Stimulated activated CD4-positive, alpha-beta T cell treated with anti-CD3 and anti-CD28 coated beads, Interleukin-1b, Interleukin-23, amount 100 ng/mL, for 48 hours (primary cell): ENCODE measurements around the gene ATXN10.
"Not testable (repeated sequence)": the region's sequence is repeated elsewhere in the genome, so short reads cannot be mapped to it uniquely, and the experiment has no call there.

Experiments
- DNase-seq: peaks from one replicate; pipeline ENCODE4 v3.0.0-alpha.2; 2020

The ATXN10 gene

DNA sequence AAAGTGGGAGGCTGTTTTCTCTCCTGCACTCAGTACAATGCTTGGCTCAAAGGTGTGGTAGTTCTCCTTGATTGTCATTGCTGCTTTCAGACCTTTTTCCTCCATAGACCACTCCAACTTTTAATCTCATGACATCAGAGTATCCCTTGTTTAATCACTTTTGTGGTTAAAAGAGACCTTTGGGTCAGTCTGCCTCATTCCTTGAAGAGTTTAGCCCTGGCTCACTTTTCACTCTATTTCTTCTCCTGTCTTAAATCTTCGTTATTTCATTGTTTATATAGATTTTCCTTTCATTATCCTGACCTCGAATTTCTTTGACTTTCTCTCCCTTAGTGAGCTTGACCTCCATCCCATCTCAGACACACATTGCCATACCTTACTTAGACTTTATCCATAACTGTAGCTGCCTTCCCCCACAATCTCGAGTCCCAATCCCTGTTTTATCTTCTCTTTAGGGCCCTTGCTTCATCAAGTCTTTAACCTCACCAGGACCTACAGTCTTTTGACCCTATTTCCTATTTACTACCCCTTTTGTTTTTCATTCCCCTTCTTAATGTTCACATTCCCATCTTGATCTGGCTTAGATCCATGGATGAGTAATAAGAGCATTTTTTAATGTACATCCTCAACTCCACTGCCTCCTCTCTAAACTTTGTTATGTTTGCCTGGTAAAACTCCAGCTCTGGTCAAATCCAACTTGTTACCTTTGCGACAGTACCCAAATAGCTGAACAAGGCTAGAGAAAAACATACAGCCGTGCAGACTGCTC, 9.5 kb downstream of the ATXN10 start:
- no peak for DNase-seq

DNA sequence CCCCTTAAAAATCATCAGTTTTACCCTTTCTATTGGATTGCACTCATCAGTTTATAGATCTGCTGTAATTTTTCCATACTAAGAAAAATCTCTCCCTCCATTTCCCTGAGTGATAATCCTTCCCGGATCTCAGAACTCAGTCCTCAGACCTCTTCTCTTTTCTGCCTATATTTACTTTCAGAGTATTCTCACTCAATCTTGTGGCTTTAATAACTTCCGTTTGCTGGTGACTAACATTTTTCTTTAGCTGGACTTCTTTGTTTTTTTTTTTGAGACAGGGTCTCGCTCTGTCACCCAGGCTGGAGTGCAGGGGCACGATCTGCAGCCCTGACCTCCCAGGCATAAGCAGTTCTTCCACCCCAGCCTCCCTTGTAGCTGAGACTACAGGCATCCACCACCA, 10.4 kb downstream of the ATXN10 start:
- DNase-seq = no peak

DNA sequence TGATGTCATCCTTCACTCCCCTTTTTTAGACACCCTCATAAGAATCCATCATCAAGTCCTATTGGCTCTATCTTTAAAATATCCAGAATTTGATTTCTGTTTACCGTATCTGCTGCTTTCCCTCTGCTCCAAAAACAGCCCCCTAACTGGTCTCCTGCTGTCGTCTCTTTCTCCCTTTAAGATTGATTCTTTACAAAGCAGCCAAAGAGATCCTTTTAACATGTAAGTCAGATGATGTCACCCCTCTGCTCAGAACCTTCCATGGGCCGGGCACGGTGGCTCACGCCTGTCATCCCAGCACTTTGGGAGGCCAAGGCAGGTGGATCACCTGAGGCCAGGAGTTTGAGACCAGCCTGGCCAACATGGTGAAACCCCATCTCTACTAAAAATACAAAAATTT, 11.1 kb downstream of the ATXN10 start:
- DNase-seq = not testable (repeated sequence)

DNA sequence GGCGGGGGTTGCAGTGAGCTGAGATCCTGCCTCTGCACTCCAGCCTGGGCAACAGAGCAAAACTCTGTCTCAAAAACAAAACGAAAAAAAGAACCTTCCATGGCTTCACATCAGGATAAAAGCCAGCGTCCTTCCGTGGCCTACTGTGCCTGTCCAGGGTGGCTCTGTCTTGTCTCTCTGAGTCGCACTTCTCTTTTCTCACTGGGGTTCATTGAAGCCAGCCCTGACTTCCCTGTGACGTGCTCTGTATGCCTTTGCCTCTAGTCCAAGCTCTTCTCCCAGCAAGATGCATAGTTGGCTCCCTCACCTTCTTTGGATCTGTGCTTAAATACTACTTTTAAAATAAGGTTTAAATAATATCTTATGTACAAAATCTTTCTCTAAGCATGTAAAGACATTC, 11.6 kb downstream of the ATXN10 start:
- DNase-seq = no peak

DNA sequence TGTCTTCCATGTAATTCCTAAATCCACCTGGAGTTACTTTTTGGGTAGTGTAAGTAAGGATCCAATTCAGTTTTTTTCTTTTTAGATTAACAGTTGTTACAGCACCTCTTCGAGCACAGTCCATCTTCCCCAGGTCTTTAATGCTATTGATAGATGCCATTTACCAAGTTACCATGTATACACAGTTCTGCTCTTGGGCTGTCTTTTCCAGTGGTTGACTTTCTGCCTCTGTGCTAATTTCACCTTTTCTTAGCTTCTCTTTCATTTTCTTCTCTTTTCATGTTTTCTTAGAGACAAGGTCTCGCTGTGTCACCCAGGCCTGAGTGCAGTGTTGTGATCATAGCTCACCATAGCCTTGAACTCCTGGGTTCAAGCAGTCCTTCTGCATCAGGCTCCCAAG, 12.0 kb downstream of the ATXN10 start:
- DNase-seq = no peak

DNA sequence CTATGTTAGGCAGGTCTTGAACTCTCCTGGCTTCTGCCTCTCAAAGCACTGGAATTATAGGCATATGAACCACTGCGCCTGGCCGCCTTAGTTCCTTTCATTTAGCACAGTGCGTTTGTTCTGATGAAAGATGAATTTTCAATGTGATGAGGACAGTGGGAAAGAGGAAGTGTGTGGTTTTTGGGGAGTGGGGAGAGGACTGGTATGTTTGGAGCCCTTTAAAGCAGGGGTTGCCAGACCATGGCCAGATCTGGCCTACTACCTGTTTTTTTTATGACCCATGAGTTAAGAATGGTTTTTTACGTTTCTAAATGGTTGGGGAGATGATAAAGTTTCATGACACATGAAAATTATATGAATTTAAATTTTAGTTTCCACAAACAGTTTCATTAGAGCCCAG, 12.5 kb downstream of the ATXN10 start:
- DNase-seq = no peak

DNA sequence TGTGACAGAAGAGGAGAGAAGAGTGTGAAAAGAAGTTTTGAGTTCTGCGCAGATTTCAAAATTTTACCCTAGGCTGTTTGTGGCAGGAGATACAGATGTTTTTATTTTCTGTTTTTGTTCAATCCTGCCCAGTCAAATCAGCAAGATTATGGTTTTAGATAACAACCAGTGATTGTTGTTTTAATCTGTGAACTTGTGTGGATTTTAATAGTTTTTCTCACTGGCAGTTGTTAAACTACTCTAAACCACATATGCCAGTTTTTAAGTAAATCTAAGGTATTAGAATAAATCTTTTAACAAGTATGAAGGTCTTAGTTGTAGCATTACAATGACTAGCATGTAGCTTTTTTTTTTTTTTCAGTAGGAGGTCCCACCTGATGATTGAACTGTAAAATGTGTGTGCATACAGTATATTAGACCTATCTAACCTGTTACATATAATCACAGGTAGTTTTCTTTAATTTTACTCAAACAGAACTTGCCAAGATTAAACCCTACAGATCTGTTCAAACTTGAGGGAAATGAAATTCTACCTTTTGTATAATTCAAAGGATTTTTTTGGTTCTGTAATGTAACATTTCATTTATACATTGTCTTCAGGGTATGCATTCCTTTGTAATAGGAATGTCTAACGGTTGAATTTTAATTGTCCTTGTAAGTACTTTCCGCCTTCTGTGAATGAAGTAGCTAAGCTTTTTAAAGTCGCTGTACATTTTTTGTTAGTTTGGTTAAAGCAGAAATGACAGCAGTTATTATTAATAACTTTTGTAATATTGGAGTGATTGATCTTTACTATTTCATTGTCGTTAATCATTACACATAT, 13.3 kb downstream of the ATXN10 start:
- no peak for DNase-seq

DNA sequence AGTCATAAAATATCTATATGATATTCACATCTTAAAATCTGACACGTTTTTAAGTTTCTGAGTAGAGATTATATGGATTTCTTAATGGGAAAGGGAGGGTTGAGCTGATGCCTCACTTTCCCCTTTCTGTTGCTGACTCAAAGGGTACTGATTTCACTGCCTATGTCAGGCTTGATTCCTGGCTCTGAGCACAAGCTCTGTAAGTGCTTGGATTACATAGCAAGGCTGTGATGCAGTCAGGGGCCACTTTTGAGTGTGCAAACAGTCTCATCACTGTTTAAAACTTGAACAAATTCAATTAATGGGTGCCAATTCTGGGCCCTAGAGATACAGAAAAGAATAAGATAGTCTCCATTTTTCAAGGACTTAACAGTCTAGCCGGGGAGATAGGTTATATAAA, 14.4 kb downstream of the ATXN10 start:
- no peak for DNase-seq

DNA sequence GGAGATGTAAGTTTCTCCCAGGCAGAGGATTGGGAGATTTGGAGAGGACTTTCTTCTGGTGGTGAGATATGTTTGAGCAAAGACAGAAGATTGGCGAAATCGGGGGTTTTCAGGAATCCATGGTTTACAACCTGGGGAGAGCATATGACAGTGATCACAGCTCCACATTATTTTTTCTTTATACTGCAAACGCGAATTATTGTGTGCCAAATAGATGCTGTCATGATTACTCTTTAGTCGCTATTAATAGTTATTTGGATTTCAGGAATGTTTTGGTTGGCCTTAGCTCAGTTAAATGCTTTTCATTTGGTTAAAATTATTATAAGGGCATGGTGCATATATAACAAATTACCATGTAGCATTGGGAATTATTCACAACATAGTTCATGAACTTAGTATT, 15.2 kb downstream of the ATXN10 start:
- no peak for DNase-seq

DNA sequence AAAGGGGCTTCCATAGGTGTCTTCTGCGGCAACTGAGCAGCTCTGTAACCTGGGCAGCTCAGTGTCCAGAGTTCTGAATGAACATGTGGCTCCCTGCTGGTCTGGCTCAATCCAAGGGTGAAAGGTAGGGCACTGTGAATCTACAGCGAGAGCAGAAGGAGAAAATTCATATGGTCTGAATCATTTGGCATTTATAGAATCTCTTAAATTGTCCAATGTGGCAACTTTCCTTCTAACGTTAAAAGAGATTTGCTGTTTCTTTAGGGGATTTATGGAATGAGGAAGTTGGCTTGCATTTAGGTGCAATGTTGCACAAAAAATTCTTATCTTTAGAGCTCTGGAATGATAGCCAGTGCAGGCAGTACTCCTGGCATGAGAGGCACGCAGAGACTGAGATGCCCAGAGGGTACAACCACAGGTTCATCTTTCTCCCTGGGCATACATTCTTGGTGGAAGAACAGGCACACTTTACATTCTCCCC, 17.0 kb downstream of the ATXN10 start:
- DNase-seq = no peak

DNA sequence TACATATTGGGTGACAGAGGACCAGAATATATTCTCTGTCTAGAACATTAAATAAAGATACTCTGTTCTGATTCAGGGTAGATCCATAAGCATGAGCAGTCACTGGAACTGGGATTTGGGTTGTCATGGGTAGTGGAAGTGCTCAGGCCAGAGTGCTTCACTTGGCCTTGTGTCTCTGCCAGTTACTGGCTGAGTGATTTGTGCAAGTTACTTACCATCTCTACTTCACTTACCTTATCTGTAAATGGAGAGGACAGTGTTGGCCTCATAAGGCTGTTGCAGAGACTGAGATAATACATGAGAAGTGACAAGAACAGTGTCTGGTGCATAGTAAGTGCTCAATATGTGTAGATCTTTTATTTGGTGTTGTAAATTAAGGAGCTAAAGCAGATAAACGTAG, 17.6 kb downstream of the ATXN10 start:
- no peak for DNase-seq

DNA sequence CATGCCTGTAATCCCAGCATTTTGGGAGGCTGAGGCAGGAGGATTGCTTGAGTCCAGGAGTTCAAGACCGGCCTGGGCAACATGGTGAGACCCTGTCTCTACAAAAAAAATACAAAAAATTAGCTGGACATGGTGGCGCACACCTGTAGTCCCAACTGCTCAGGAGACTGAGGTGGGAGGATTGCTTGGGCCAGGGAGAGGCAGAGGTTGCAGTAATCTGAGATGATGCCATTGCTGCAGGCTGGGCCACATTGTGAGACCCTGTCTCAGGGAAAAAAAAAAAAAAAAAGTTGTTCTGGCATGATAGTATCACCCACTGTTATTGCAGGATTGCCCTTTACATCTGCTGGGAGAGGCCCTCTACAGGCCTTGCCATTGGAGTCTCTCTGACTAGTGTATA, 18.4 kb downstream of the ATXN10 start:
- no peak for DNase-seq

DNA sequence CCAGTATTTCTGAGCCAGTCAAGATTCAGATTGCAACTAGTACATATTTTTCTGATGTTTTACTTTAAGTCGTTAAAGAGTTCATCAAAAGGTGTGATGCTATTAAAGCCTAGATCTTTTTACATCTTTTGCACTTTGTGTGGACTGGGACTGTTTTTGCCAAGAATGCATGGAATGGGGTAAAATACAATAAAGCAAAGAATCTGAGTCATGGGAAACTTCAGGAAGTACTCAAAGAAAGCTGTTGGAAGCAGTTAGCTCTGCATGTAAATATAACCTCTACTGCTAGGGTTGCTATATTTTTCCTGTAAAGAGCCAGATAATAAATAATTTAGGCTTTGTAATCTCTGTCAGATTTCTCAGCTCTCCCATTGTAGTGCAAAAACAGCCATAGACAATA, 20.9 kb downstream of the ATXN10 start:
- DNase-seq = no peak

DNA sequence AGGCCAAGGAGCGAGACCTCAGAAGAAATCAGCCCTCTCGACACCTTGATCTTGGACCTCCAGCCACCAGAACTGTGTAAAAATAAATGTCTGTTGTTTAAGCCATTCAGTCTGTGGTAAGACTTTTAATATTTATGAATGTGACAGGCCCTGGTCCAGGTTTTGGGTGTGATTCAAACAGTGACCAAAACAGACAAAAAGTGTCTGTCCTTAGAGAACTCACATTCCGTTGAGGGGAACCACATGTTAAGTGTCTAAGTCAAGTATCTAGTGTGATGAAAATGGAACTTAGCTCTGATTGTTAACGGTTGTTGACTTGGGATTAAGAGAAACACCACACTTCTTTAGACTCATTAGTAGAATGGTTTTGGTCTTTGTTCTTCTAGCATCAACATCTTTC, 22.2 kb downstream of the ATXN10 start:
- no peak for DNase-seq

DNA sequence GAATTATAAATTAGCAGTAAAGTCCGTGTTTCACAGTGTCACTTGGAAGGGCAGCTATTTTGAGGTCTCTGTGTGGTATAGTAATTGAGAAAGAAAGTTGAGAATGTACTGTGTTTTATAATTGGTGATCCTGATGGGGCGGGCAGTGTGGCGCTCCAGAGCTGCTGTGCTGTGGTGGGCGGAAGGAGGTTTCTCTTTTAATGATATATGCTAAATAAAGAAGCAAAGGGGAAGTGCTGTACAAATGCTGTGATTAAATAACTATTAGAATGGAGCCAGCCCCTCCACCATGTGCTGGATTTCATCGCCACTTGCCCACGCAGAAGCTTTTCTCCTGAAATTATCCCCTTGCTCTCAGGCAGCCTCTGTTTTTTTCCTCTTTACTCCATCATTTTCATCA, 24.6 kb downstream of the ATXN10 start:
- no peak for DNase-seq

DNA sequence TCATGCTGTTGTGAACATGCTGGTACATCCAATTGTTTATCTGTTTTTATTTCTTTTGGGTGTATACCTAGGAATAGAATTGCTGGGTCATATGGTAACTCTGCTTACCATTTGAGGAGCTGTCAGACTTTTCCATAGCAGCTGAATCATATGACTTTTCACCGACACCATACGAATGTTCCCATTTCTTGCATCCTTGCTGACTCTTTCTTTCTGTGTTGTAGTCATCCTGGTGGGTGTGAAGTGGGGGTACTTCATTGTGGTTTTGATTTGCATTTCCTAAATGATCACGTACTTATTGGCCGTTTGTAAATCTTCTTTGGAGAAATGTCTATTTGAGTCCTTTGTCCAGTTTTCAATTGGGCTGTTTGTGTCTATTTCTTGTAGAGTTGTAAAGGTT, 26.5 kb downstream of the ATXN10 start:
- DNase-seq = no peak

DNA sequence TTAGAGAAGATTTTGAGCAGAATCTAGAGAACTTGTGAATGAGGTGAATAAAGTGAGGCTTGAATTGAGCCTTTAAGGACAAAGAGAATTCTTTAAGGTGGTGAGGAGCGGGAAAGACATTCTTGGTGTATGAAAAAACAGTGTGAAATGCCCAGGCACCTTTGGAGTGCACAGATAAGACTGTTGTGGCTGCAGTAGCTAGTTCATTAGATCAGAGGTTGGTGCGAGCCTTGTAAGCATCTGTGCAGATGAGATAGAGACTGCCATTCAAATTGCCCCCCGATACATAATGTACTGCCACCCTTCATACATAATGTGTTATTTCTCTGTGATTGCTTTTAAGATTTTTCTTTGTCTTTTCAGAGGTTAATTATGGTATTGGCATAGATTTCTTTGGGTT, 31.3 kb downstream of the ATXN10 start:
- DNase-seq = no peak

DNA sequence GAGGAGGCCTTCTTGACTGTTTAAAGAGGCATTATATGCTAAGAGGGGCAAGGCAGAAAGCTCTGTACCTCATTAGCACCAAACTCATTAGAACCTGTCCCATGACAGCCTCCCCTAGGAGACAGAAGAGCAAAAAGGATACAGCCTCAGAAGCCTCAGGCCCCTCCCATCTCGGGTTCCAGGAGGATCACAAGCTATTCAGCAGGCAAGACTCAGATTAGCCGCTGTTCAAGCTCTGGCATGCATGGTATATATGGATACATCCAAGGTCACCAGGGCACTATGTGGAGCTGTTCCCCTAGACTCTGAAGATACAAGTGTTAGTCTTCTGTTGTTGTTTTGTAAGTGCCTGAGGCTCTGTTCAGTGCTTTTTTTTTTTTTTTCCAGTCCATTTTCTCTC, 32.1 kb downstream of the ATXN10 start:
- no peak for DNase-seq

DNA sequence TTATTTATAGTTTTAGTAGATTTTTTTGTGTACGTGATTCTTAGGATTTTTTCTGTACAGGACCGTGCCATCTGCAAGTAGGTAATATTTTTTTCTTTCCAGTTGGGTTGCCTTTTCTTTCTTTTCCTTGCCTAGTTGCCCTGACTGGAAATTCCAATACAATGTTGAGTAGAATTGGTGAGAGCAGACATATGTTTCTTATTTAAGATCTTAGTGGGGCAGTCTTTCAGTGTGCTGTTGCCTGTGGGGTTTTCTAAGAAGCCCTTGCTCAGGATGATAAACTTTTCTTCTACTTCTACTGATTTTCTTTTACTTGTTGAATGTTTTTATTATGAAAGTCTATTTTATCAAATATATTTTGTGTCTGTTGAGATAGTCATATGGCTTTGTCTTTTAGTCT, 33.0 kb downstream of the ATXN10 start:
- no peak for DNase-seq

DNA sequence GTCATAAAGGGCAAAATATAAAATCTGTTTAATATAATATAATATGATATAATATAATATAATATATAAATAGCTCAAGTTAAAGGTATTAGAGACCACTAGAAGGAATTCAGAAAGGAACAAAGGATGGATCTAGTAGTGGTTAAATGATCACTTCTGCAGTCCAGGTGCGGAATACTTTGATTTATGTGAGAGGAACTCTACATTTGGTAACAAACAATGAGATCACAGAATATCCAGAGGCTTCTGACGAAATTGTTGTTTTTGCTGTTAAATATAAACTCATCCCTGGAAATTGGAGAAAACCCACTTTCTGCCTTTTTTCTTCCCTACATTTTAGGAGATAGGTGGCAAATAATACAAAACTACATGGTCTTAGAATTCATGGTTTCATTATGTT, 36.0 kb downstream of the ATXN10 start:
- DNase-seq = no peak

DNA sequence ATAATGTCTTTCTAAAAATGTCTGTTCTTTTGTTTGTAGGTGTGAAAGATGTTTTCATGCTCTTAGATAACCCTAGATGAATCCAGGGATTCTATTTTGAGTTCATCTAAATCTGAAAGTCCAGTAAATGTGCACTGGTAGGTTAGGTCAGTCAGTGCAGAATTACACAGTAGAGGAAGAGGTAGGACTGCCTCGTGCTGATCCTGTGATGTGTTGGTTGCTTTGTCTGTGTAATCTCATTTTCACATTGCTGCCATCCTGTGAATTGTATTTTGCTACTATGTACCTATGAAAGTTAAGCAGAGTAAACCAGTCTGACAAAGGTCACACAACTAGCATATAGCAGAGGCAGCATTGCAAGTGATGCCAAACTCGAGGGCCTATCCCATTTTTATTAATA, 36.5 kb downstream of the ATXN10 start:
- no peak for DNase-seq

DNA sequence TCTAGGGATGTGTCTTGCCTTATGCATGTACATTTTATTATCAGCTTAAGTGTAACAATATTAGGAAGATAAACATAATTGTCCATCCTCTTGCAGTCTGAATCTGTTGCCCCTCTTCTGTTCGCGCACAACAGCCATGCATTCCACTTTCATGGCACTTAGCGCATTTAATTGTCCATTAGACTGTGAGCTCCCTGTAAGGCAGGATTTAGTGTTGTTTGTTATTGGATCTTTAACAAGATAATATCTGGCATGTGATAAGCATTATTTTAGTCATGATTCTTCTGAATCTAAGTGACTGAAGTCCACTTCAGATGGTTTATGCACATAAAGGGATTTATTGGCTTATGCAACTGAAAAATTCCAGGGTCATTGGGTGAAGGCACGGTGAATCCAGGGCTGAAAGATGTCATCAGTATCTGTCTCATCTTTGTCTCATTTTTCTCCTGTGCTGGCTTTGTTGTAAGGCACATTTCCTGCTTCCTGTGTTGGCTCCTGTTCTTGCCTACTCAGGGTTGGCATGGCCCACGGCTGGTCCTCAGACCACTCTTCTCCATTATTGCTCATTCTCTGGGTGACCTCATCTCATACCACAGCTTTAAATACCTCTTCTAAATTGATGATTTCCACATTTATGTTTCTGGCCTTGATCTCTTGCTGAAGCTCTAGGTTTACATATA, 37.6 kb downstream of the ATXN10 start:
- no peak for DNase-seq

DNA sequence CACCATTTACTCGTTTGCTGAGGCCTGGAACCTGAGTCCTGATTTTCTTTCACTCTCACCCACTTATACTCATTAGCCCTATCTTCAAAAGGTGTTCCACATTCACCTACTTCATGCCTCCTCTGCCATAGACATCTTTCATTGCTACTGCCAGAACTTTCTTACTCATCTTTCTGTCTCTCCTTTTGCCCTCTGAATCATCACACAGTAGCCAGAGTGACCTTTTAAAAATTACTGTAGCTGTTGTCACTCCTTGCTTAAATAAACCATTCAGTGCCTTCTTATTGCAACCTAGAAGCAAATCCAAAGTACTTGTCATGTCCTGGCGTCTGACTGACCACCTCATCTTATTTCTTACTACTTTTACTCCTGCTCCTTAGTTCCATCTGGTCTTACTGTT, 38.2 kb downstream of the ATXN10 start:
- DNase-seq = no peak

DNA sequence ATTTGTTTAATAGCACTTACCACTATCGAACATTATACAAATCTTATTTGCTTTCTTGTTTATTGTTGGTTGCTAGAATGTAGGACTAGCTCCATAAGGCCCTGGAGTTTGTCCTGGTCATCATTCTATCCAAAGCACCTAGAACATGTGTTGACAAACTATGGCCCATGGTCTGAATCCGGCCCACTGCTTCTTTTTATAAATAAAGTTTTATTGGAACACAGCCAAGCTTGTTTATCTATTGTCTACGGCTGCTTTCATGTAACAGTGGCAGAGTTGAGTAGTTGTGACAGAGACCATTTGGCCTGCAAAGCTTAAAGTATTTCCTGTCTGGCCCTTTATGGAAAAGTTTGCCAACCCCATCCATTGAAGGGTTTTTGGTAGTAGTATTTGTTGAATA, 38.8 kb downstream of the ATXN10 start:
- DNase-seq = no peak
